ENCODE data around the gene FBXO34.

DNA sequence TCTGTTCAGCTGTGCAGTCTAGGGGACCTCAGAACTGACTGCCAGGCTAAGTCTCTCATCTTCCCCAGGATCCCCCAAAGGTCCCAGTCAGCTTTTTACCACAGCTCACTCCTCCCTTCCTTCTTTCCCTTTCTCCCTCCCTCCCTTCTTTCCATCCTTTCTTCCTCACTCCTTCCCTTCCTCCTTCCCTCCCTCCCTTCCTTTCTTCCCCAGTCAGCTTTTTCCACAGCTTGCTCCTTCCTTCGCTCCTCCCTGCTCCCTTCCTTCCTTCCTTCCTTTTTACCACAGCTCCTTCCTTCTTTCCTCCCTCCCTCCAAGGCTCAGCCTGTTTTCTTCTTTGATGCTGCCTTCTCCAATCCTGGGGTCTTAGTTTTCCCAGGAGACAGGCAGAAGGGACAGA is 101.2 kb downstream of the FBXO34 start:
- TF ChIP-seq, protein P1, sequence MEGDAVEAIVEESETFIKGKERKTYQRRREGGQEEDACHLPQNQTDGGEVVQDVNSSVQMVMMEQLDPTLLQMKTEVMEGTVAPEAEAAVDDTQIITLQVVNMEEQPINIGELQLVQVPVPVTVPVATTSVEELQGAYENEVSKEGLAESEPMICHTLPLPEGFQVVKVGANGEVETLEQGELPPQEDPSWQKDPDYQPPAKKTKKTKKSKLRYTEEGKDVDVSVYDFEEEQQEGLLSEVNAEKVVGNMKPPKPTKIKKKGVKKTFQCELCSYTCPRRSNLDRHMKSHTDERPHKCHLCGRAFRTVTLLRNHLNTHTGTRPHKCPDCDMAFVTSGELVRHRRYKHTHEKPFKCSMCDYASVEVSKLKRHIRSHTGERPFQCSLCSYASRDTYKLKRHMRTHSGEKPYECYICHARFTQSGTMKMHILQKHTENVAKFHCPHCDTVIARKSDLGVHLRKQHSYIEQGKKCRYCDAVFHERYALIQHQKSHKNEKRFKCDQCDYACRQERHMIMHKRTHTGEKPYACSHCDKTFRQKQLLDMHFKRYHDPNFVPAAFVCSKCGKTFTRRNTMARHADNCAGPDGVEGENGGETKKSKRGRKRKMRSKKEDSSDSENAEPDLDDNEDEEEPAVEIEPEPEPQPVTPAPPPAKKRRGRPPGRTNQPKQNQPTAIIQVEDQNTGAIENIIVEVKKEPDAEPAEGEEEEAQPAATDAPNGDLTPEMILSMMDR (conservative IDR thresholded peaks at IDR 0.05 in 1 of 2, IDR thresholded peaks at IDR 0.05 in 1 of 2; ENCODE audit: extremely low read depth in 1 of 2, insufficient read depth in 1 of 2, low read depth in 1 of 2, low read length in 2 of 2): no peak
- TF ChIP-seq EZH2 (IDR thresholded peaks at IDR 0.05; ENCODE audit: borderline replicate concordance, low read length): no peak

All from mammary epithelial cell (primary cell).